EL (cell line): ENCODE measurements around the gene UNK.
"Not testable (repeated sequence)": the region's sequence is repeated elsewhere in the genome, so short reads cannot be mapped to it uniquely, and the experiment has no call there.

Source experiments
- DNase-seq: peaks from one replicate; pipeline ENCODE4 v3.0.0-alpha.2; 2016

UNK gene

DNA sequence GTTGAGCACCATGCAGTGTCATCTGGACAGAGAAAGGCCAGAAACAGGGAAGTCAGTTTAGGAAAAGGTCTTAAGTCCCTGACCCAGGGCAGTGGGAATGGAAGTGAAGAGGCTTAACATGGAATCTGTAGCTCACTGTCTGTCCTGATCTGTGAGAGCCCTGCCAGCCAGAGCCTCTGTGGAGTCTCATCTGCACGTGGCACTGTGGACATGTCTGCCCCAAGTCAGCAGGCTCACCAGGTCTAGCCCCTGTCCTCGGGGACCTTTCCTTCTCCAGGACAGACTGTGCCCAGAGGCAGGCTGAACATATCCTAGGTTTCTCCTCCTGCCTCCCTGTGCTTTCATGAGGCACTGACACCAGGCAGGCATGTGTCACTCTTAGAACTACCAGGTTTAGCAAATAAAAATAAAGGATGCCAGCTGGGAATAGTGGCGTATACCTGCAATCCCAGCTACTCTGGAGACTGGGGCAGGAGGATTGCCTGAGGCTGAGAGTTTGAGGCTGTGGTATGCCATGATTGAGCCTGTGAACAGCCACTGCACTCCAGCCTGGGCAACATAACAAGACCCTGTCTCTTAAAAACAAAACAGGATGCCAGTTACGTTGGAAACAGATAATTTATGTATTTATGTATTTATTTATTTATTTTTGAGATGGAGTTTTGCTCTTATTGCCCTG, 22.4 kb downstream of the UNK start:
- no peak for DNase-seq

DNA sequence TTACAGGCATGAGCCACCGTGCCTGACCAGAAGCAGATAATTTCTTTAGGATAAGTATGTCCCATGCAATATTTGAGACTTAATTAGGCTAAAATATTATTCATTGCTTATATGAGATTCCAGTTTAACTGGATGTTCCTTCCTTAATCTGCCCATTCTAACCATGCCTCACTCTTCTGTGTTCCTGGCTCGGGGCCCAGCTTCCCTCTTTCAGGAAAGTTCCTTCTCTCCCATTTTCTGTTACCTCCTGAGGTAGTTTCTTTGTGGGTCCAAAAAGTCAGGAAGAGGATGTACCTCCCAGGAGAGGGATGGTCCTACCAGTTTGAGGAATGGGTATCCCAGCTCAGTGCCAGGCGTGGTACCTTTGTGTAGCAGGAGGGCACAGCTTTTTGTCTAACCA, 23.3 kb downstream of the UNK start:
- DNase-seq: no peak

DNA sequence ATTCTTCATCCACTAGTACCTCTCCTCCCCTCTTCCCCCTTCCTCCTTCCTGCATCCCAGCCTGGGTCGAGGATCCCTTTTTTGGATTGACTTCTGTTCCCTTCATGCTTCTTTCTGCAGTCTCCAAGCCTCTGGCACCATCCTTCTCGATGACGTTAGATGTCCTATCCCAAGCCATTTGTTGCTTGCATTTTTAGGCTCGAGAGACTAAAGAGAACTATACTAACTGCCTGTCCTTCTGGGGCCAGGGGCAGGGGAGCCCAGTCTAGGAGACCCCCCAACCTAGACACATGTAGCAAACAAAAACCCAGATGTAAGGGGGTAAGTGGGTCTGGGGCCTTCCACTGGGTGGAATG, 23.9 kb downstream of the UNK start:
- no peak for DNase-seq

DNA sequence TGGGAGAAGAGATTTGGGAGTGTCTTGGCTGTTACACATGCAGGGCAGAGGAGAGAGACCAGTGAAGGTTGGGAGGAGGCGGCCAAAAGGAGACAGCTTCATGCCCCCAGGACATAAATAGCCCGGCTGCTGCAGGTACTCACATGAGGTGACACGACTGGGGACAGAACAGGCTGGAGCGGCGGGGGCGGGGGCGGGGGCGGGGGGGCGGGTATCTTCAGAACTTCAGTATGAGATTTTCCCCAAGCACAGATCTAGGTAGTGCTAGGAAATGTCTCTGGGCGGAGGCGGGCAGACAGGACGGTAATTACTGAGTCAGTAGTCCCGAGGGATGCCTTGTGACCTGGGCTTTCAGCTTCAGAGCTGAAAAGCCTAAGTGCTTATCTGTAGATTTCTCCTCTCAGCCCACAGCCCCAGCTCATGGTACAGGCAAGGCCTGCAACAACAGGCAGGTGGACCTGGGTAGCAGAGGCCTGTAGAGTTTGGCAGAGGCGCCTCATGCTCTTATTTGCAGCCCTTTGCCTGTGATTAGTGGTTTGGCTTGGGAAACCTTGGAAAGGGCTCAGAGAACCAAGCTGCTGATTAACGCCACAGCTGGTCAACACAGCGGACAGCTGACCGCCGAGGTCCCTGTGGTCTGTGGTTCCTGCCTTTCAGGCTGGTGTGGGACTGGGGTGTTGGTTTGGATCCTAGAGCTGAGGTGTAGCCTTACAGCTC, 24.5 kb downstream of the UNK start:
- DNase-seq: no peak

DNA sequence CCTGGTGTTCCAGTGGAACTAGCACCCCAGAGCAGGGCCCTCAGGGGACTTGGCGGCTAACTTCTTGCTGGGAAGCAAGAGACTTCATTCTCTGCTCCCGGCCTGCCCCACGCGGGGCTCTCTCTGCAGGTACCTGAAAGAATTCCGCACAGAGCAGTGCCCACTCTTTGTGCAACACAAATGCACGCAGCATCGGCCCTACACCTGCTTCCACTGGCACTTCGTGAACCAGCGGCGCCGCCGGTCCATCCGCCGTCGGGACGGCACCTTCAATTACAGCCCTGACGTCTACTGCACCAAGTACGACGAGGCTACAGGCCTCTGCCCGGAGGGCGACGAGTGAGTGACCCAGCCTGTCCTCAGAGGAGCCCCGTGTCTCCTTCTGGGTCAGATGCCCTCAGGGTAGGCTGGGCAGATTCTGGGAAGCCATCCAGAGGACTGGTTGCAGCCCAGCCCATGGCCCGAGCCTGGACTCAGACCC, 25.1 kb downstream of the UNK start:
- DNase-seq: no peak

DNA sequence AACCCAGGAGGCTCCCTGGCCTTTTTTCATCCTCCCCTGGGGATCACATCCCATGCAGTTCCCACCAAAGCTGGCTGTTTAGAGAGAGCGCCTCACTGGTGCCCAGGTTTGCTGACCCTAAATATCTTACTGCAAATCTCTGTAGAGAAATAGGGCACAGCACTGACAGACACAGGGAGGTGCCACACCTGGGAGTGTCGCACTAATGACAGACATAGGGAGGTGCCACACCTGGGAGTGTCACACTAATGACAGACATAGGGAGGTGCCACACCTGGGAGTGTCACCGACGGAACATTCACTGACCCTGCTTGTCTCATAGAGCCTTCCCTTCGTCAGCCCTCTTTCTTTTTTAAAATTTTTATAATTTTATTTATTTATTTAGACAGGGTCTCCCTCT, 25.6 kb downstream of the UNK start:
- no peak for DNase-seq

DNA sequence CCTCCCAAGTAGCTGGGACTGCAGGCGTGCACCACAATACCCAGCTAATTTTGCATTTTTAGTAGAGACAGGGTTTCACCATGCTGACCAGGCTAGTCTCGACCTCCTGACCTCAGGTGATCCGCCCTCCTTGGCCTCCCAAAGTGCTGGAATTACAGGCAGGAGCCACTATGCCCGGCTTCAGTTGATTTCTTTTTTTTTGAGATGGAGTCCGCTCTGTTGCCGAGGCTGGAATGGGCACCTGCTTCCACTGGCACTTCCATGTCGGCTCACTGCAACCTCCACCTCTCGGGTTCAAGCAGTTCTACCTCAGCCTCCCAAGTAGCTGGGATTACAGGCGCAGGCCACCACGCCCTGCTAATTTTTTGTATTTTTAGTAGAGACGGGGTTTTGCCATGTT, 26.1 kb downstream of the UNK start:
- DNase-seq: not testable (repeated sequence)

DNA sequence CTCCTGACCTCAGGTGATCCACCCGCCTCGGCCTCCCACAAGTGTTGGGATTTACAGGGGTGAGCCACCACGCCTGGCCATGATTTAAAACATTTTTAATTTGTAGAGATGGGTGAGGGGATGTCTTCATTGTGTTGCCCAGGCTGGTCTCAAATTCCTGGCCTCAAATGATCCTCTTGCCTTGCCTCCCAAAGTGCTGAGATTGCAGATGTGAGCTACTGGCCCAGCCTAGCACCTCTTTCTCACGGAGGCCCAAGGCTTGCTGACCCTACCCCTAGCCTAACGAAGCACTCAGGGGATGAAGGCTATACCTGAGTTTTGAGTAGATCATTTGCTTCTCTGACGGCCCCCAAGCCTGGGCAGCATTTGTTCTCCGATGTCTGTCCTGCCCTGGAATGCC, 26.6 kb downstream of the UNK start:
- DNase-seq: no peak

DNA sequence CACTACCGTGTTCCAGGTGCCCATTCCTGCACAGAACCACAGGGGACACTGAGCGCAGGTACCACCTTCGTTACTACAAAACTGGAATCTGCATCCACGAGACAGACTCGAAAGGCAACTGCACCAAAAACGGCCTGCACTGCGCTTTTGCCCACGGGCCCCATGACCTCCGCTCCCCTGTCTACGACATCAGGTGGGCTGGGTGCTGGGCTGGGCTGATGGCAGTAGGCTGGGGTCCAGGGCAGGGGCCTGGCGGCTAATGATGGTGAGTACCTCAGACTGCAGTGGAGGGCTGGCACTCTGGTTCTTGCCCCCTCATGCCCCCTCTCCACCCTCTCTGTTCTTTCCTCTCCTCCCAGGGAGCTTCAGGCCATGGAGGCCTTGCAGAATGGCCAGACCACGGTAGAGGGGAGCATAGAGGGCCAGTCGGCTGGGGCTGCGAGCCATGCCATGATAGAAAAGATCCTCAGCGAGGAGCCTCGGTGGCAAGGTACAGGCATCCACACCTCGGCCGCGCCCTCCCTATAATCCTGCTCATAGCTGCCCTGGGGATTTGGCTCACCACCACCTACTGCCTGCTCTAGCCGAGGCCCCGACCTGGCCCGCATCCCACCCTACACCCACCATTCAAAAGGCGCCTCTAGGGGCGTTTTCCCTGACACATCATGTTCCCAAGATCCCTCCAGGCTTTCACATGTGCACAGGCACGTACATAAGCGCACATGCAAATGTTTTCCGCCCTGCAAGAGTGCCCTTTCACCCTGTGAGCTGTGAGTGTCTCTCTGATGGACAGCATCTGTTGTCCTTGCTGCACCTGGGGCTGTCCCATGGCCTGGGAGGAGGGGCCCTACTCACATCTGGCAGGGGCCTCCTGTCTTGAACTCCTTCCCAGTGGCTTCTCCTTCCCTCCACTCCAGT, 27.7 kb downstream of the UNK start:
- no peak for DNase-seq

DNA sequence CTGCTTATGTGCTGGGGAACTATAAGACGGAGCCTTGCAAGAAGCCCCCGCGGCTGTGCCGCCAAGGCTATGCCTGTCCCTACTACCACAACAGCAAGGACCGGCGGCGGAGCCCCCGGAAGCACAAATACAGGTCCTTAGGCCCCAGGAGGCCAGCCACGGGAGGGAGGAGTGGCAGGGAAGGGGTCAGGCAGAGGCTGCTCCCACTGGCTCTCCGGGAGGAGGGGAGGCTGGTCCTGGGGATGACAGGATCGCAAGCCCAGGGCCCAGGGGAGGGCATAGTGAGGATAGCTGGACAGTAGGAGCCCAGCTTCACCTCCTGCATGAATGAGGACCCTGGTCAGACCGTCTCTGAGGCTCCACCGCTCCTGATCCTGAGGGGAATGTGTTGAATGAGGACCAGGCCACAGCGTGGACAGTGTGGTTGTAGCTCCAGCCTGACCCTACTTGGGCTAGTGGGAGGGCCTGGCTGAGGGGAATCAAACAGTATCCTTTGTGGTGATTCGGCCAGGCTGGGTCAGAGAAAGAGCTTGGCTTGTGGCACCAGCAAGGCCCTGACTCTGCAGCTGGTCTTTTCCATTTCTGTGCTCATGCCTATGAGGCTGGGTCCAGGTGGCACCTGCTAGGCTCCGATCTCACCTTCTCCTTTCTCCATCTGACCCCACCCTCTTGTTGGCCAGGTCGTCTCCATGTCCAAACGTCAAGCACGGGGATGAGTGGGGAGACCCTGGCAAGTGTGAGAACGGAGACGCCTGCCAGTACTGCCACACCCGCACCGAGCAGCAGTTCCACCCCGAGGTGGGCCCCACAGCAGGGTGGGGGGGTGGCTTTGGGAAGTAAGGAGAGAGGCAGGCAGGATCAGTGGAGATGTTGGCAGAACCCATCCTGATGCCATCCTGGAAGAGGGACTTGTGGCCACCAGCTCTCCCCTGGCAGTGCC, 28.7 kb downstream of the UNK start:
- DNase-seq: no peak

DNA sequence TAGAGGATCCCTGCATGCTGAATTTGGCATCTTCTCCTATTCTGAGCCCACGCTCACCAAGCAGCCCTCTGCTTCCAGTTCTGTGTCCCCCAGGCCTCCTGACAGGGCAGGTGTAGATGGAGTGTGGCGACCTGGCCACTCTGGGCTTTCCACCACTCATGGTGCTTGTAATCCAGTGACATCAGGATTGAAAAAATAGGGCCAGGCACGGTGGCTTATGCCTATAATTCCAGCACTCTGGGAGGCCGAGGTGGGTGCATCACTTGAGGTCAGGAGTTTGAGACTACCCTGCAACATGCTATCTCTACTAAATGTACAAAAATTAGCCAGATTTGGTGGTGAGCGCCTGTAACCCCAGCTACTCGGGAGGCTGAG, 29.4 kb downstream of the UNK start:
- no peak for DNase-seq

DNA sequence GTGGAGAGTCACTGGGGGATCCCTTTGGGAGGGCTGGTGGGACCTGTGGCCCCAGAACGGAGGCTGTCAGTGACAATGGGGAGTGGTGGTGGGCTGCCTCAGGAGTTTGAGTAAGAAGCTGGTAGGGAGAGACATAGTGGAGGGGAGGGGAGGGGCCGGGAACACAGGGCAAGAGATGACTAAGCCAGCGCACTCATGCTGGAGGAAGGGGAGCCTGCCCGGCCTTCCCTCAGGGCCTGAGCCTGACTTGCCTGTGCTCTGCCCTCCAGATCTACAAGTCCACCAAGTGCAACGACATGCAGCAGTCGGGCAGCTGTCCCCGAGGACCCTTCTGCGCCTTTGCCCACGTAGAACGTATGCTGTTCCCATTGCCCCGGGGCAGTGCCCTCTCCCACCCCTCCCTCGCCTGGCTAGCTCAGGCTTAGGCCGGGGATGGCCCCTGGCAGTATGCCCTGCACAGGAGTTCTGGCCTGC, 30.3 kb downstream of the UNK start:
- peak; percentile 87 for DNase-seq

DNA sequence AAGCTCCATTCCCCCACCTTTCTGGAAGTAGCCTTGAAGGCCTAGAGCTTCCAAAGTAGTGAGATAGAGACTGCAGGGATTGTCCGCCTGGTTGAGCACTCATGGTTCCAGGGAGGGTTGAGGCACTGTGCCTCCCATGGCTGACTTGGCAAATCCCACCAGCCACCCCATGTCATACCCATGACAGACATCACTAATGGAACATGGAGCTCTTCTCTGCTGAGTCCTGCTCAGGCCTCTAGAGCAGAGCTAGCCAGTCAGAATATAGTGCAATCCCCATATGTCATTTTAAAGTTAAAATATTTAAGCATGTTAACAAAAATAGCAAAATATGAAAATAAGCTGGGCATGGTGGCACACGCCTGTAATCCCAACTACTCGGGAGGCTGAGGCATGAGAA, 30.8 kb downstream of the UNK start:
- no peak for DNase-seq

DNA sequence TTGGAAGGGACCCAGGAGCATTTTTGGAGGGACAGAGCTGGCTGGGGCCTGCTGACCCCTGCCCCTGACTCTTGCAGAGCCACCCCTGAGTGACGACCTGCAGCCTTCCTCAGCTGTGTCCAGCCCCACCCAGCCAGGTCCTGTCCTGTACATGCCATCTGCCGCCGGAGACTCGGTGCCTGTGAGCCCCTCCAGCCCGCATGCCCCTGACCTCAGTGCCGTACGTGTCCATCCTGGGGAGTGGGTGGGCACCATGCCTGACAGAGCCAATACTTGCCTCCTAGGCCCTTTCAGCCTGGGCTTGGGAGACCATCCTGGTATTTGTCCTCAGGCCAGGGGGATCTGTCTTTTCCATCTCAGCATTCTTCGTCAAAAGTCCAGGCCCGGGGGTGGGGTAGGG, 32.1 kb downstream of the UNK start:
- no peak for DNase-seq

DNA sequence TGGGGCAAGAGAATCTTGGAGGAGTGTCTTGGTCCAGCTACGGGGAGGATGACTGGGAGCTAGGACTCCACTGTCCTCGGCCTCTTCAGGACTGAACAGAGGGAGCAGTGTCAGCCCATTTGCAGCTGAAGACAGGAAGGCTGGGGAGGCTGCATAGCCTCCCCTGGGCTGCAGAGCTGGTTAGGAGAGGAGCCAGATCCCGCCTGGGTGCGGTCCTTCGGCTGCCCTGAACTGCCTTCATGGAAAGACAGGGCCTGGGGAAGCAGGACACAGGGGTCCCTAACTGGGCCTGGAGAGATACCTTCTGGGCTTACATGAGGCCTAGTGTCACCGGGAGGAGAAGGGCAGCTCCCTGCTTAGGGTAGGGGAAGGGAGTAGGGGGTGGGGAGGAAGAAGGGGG, 33.0 kb downstream of the UNK start:
- no peak for DNase-seq

DNA sequence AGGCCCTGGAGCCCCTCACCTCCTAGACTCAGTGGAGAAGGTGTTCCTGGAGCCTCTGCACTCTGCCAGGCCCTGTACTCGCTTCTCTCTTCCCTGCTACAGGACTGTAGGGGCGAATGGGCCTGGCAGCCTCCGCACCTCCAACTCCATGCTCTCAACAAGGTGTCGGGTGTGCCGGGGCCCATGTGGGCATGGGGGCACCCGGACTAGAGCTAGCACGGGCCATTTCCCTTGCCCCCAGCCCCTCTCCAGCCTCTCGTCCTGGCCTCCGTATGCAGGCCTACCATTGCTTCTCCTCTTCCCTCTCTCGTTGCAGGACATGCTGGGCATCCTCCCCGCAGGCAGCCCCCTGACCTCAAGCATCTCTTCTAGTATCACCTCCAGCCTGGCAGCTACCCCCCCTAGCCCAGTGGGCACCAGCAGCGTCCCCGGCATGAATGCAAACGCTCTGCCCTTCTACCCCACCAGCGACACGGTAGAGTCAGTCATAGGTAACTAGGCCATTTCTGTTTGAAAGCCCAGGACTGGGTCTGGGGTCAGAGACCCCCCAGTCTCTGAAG, 33.8 kb downstream of the UNK start:
- DNase-seq: no peak

DNA sequence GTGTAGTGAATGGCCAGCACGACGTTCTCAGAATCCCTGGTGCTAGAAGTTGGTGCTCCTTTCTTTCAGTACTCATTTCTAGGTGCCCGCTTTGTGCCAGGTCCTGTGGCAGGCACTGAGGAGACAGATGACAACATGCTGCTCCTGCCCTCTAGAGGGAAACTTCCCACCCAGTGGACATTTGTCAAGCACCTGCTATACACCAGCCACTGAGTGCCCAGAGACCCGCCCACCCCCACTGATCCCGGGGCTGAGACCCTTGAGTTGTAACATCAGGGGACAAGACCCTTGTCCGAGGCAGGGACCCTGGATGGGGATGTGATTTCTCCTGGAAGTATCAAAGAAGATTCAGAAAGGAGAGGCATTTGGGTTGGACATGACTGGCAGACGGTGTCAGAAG, 34.5 kb downstream of the UNK start:
- no peak for DNase-seq

DNA sequence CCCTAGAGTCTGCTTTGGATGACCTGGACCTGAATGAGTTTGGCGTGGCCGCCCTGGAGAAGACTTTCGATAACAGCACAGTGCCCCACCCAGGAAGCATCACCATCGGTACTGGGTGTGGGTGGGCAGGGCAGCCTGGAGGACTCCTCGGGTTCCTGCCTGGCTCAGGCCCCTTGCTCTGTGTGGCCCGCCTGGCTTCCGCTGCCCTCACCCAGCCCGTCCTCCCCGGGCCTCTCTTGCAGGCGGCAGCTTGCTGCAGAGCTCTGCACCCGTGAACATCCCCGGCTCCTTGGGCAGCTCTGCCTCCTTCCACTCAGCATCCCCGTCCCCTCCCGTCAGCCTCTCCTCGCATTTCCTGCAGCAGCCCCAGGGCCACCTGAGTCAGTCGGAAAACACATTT, 35.1 kb downstream of the UNK start:
- no peak for DNase-seq

DNA sequence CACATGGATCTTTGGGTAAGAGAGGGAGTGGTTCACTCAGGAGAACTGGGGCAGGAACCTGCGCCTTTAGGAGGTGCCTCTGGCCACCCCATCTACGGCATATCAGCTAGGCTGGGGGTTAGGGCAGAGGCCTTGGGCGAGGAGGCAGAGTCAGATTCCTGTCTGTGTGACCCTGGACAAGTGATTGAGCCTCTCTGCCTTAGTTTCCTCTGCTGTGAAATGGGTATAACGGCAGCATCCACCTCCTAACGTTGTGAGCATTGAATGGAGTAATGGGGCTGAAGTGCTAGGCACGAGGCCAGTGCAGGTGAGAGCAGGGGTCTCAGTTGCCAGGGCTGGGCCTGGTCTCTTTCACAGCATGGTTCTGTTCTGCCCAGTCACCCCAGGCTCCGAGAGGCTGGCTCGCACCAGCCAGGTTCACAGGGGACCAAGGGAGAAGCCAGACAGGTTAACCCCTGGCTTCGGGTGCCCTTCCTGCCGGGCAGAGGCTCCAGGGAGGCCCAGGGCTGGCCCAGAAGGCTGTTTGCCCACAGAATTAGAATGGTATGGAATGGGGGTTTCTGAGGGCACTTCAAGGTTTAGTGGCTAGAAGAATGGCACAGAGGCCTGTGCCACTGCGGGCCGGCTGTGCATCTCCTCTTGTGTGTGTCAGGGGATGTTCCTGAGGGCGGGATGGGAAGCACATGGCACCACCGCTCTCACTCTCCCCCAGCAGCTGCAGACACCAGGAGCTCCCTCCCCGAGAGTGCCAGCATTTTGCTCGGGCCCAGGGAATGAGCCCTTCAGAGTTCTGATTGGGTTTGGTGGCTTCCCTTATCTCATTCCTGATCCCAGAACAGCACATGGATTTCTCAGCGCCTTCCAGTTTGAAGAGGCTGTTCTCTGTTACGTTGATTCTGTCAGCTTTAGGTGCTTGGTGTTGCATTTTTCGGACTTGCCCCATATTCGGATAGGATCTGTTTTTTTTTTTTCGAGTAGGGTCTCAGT, 35.8 kb downstream of the UNK start:
- no peak for DNase-seq

DNA sequence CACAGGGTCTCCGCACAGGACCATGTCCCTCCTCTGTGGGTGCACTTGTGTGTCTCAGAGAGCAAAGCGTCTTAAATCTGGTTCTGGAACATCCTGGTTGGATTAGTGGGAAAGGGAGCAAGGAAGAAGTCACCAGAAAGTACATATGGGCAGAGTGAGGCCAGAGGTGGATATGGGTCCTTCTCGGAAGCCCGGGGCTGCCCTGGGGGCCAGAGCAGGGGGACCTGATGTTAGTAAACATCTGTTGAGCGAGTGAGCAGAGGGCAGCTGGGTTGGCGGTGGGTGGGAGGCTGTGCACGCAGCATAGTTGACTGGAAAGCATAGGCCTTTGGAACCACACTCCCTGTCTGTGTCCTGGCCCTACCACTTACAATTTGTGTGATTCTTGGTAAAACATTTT, 36.9 kb downstream of the UNK start:
- no peak for DNase-seq
